Fibroblast of mammary gland (primary cell): ENCODE measurements around the gene MCM8.

ENCODE experiments used
- DNase-seq: peaks from one replicate; pipeline ENCODE4 v3.0.0-alpha.2; 2010; ENCODE audit warnings: low read depth
- H3K4me3 ChIP-seq: 2 replicates; pipeline ENCODE4 v1.5.1; 2011; ENCODE audit warnings: low read depth, mild to moderate bottlenecking, low read length, moderate library complexity; ENCODE audit not compliant: control insufficient read depth
- TF ChIP-seq, protein P1 (sequence below): conservative IDR thresholded peaks from 2 replicates; pipeline ENCODE4 v1.5.1; 2011; ENCODE audit warnings: low read depth, low read length, inconsistent platforms; ENCODE audit not compliant: control insufficient read depth, insufficient read depth

The MCM8 gene

DNA sequence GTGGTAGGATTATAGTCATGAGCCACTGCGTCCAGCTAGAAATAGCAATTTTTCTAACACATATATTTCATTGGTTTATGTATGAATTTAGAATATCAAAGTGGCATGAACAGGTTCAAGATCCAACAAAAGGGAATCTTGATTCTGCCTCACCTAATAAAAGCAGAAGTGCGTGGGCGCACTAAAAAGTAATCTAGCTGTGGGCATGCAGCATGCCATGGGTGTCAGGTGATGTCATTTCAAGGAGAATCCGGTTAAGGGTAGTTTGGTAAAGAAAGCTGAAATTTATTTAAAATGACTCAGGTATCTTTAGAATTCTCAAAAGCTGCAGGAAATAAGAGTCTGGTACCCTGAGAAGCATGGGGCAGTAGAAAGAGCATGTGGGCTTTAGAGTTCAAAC, 85.8 kb downstream of the MCM8 start:
- no peak for DNase-seq
- no peak overlapping the region for H3K4me3 ChIP-seq
- TF ChIP-seq, protein P1, sequence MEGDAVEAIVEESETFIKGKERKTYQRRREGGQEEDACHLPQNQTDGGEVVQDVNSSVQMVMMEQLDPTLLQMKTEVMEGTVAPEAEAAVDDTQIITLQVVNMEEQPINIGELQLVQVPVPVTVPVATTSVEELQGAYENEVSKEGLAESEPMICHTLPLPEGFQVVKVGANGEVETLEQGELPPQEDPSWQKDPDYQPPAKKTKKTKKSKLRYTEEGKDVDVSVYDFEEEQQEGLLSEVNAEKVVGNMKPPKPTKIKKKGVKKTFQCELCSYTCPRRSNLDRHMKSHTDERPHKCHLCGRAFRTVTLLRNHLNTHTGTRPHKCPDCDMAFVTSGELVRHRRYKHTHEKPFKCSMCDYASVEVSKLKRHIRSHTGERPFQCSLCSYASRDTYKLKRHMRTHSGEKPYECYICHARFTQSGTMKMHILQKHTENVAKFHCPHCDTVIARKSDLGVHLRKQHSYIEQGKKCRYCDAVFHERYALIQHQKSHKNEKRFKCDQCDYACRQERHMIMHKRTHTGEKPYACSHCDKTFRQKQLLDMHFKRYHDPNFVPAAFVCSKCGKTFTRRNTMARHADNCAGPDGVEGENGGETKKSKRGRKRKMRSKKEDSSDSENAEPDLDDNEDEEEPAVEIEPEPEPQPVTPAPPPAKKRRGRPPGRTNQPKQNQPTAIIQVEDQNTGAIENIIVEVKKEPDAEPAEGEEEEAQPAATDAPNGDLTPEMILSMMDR, result no peak

DNA sequence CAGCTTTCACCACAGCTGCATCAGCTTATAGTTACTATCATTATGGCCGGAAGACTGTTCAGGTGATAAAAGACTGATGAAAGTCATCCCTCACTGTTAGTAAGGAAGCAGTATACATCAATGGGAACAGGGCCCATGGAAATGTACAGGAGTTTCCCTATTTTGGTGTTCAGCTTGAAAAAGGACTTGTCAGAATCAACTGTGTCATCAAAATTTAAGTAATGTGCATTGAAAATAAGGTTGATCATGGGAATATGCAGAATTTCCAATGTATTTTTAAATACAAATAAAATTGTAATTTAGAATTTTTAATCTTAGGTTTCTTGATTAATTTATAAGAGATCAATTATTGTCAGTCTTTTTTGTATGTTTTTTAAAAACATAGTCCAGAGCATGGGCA, 86.6 kb downstream of the MCM8 start:
- TF ChIP-seq, protein P1, result no peak
- no peak for DNase-seq
- no peak overlapping the region for H3K4me3 ChIP-seq

DNA sequence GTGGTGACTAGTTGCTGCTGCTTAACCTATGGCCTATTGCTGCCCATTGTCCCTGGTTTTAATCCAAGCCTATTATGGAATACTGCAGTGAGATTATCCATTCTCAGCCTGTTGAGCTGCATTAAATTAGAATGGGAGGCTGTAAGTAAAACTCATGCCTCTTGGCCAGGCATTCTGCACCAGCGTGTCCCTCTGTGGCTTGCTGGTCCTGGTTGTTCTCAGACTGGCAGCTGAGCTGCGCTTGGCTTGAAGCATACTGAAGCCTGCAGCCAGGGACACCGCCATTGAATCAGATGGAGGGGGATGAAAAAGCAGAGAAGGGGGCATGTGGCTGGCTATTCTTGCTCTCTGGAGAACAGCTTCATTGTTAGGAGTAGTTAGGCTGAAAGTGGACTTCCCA, 87.8 kb downstream of the MCM8 start:
- no peak overlapping the region for H3K4me3 ChIP-seq
- TF ChIP-seq, protein P1, result no peak
- DNase-seq, result no peak

DNA sequence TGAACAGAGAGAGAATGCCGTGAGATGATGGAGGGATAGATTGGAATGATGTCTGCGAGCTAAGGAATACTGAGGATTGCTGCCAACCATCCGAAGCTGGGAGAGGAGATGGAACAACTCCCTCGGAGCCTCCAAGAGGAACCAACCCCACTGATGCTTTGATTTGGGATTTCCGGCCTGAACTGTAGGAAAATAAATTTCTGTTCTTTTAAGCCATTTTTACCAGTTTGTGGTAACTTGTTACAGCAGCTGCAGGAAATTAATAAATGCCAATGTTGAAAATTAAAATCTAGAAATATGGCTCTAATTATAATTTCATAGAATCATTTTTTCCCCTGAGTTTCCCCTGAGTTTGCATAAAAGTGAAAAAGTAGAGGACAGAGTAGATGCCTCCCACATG, 89.3 kb downstream of the MCM8 start:
- no peak overlapping the region for H3K4me3 ChIP-seq
- no peak for DNase-seq
- TF ChIP-seq, protein P1, result no peak

DNA sequence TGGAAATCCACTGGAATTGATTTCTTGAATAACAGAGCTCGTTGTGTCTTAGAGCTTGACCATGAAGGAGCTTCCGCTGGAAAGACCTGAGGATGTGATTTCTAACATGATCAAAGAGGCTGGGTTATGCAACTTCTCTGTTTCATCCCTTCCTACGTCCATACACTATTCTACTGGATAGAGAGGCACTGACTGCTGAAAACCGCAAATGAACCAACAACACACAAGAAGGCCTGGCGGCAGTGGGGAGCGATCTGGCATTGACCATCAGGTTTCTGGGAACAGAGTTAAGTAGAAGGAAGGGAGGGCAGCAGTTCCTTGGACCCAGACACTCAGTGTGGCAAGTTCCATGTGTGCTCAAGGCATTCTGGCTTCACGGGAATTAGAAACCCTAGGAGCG, 90.1 kb downstream of the MCM8 start:
- no peak for DNase-seq
- TF ChIP-seq, protein P1, result no peak
- H3K4me3 ChIP-seq, result no peak overlapping the region

DNA sequence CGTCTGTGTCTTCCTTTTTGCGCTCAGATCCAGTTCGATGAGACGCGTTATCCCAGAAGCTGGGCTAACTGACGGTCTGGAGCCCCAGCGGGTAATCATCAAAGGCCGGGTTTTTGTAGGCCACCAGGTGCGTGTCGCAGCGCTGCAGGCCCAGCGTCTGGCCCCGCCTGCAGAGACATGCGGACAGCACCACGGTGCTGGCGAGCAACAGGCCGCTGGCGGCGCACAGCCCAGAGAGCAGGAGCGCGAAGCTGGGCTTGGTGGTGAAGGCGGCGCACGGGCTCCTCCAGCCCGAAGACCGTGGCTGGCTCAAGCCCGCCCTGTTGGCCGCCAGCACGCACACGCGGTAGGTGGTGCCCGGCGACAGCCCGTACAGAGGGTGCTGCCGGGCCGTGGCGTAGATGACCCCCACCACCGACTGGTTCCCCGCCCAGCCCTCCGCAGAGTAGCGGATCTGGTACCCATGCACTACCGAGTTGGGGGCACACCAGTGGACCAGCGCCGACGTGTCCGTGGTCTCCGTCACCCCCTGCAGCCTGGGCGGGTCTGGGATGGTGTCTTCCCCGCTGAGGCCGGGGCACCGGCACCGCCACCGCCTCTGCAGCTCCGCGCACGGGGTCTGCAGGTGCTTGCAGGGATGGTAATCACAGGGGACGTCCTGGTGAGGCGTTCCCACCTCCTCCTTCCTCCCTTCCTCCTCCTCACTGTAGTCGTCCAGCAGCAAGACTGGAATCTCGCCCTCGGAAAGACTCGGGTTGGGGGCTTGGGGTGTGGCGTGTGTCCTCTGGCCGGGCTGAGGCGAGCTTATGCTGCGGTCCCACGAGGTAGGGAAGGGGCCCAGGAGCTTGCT, 90.7 kb downstream of the MCM8 start:
- DNase-seq, result no peak
- TF ChIP-seq, protein P1, result no peak
- no peak overlapping the region for H3K4me3 ChIP-seq
